ENCODE results near the gene SLC30A5. TPM values are rescaled to one million over a fixed set of nuclear protein-coding genes. Genes with fewer than 3 reads are reported as not detected.

SLC30A5 gene
- total RNA-seq, 1 donor from 2014 or later, result 37.3 TPM

DNA sequence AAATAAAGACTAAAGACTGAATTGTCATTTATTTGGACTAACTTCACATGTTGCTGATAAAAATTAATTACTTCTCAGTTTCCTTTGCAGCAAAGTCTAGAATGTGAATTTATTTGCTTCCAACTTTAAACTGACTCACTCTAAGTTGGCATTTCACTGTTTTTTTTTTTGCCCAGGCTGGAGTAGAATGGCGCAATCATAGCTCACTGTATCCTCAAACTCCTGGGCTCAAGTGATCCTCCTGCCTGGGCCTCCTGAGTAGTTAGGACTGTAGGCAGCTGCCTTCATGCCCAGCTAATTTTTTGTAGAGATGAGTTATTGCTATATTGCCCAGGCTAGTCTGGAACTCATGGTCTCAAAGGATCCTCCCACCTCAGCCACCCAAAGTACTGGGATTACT, 76.7 kb downstream of the SLC30A5 start:
- peaks cover 5% of the 10 kb centered on the region for H3K9me3 Mint-ChIP-seq
- peak overlapping the region; percentile 42 for H3K4me3 Mint-ChIP-seq
- peaks cover 31% of the 10 kb centered on the region for H3K36me3 Mint-ChIP-seq (ENCODE audit: low read depth)
- H3K27ac Mint-ChIP-seq (ENCODE audit: unreplicated experiment), result no peak overlapping the region
- H3K4me1 Mint-ChIP-seq, result peaks cover 50% of the 10 kb centered on the region
- H3K27me3 Mint-ChIP-seq (ENCODE audit: low read depth), result no peaks in the 10 kb centered on the region
- TF ChIP-seq, protein P1, sequence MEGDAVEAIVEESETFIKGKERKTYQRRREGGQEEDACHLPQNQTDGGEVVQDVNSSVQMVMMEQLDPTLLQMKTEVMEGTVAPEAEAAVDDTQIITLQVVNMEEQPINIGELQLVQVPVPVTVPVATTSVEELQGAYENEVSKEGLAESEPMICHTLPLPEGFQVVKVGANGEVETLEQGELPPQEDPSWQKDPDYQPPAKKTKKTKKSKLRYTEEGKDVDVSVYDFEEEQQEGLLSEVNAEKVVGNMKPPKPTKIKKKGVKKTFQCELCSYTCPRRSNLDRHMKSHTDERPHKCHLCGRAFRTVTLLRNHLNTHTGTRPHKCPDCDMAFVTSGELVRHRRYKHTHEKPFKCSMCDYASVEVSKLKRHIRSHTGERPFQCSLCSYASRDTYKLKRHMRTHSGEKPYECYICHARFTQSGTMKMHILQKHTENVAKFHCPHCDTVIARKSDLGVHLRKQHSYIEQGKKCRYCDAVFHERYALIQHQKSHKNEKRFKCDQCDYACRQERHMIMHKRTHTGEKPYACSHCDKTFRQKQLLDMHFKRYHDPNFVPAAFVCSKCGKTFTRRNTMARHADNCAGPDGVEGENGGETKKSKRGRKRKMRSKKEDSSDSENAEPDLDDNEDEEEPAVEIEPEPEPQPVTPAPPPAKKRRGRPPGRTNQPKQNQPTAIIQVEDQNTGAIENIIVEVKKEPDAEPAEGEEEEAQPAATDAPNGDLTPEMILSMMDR (conservative IDR thresholded peaks at IDR 0.05), result no peak
- DNase-seq (ENCODE audit: low read depth, low spot score), result no peak

DNA sequence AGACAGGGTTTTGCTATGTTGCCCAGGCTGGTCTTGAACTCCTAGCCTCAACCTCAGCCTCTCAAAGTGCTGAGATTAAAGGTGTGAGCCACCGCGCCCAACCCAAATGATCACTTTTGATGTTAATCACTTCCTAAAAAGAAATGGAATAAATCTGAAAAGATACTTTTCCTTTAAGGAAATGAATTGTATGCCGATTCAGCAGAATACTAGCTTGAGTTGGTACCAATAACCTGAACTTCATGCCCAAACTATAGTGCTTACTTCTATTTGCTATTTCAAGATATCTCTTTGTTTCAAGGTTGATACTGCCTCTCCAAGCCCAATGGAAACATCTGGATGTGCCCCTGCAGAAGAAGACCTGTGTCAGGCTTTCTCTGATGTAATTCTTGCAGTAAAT, 77.2 kb downstream of the SLC30A5 start:
- no peak for DNase-seq (ENCODE audit: low read depth, low spot score)
- H3K27ac Mint-ChIP-seq (ENCODE audit: unreplicated experiment), result no peak overlapping the region
- peaks cover 32% of the 10 kb centered on the region for H3K36me3 Mint-ChIP-seq (ENCODE audit: low read depth)
- H3K4me3 Mint-ChIP-seq, result peak overlapping the region; percentile 42
- peaks cover 5% of the 10 kb centered on the region for H3K9me3 Mint-ChIP-seq
- H3K4me1 Mint-ChIP-seq, result peaks cover 50% of the 10 kb centered on the region
- no peaks in the 10 kb centered on the region for H3K27me3 Mint-ChIP-seq (ENCODE audit: low read depth)
- TF ChIP-seq, protein P1 (conservative IDR thresholded peaks at IDR 0.05), result no peak

Other genes starting within 250 kb of the SLC30A5 start
- 252 and 262 TPM in 2 replicates for gene CCNB1, start 73.1 kb downstream of the SLC30A5 start, total RNA-seq
- 56.1 and 59.8 TPM in 2 replicates for gene CENPH, start 95.6 kb downstream of the SLC30A5 start, total RNA-seq
- gene CDK7, start 140.9 kb downstream of the SLC30A5 start, total RNA-seq, result 29.4 and 32.4 TPM in 2 replicates
- 0.56 and 0.68 TPM in 2 replicates for gene CCDC125, start 238.8 kb downstream of the SLC30A5 start, total RNA-seq